Spleen (tissue), 11 donors: ENCODE data around the gene MST1. TPM values are rescaled to one million over a fixed set of nuclear protein-coding genes. Genes with fewer than 3 reads are reported as not detected.

Experiments used
- DNase-seq: peaks from one replicate; pipeline ENCODE4 v3.0.0-alpha.2; 2020
- H3K27ac ChIP-seq, 8 donors: fragments of 200-600 bp; sonication (generic) in 7 of 8; 1 replicate in 4 of 8; 2 replicates in 4 of 8; pipeline versions ENCODE4 v1.5.0 to v1.8.0; 2016 to 2021; ENCODE audit warnings: inconsistent platforms in 4 of 8, mild to moderate bottlenecking in 4 of 8, moderate library complexity in 1 of 8
- H3K27me3 ChIP-seq, 7 donors: fragments of 200-600 bp; sonication (generic) in 6 of 7; replicated peaks in 1 of 7; 1 replicate in 4 of 7; 2 replicates in 3 of 7; pipeline versions ENCODE4 v1.5.0 to v1.8.0; 2016 to 2021; ENCODE audit warnings: inconsistent platforms in 3 of 7, mild to moderate bottlenecking in 1 of 7
- H3K36me3 ChIP-seq, 6 donors: fragments of 200-600 bp; sonication (generic) in 5 of 6; 1 replicate in 4 of 6; 2 replicates in 2 of 6; pipeline versions ENCODE4 v1.5.0 to v1.8.0; 2016 to 2021; ENCODE audit warnings: inconsistent platforms in 2 of 6
- H3K4me1 ChIP-seq, 6 donors: fragments of 200-600 bp; sonication (generic) in 5 of 6; 1 replicate in 3 of 6; 2 replicates in 3 of 6; pipeline versions ENCODE4 v1.5.0 to v1.8.0; 2016 to 2021; ENCODE audit warnings: inconsistent platforms in 3 of 6
- H3K4me3 ChIP-seq, 8 donors: fragments of 200-600 bp; sonication (generic) in 7 of 8; 1 replicate in 4 of 8; 2 replicates in 4 of 8; pipeline versions ENCODE4 v1.5.0 to v1.8.0; 2016 to 2021; ENCODE audit warnings: inconsistent platforms in 4 of 8, mild to moderate bottlenecking in 4 of 8, moderate library complexity in 2 of 8
- H3K9me3 ChIP-seq, 8 donors: fragments of 200-600 bp; sonication (generic) in 7 of 8; 1 replicate in 4 of 8; 2 replicates in 4 of 8; pipeline versions ENCODE4 v1.5.0 to v1.8.0; 2016 to 2021; ENCODE audit warnings: inconsistent platforms in 4 of 8
- POLR2A ChIP-seq, 3 donors: fragments of 450-650 bp; IDR thresholded peaks; one replicate each; pipeline ENCODE4 v1.5.1; 2017; ENCODE audit warnings: antibody characterized with exemption in 3 of 3, mild to moderate bottlenecking in 1 of 3
- POLR2AphosphoS5 ChIP-seq, 3 donors: sonication (generic); formaldehyde crosslinking; IDR thresholded peaks; one replicate each; pipeline ENCODE4 v1.5.1; 2017; ENCODE audit warnings: antibody characterized with exemption in 3 of 3
- WGBS, 5 donors: extraction: QIAGEN DNeasy Blood & Tissue Kit in 3 of 5; methylation state at CpG; one replicate each; pipeline versions ENCODE4 v1.1.5 to v1.1.7; 2013 to 2018; 5-methylcytosine and 5-hydroxymethylcytosine counted together
- intact Hi-C: fragments of 100-400 bp; cut with DNase I; formaldehyde crosslinking; loops from one replicate; pipeline ENCODE4 v1.15.0; 2023; ENCODE audit warnings: low total_unique reads
- polyA plus RNA-seq, 3 donors: library from polyadenylated mRNA; stranded (reverse); fragments of 200-250 nt; gene quantifications; one replicate each; pipeline ENCODE4 v1.2.1, GENCODE V29; 2013
- total RNA-seq, 7 donors: library from RNA; depleted of rRNA in 3 of 7; stranded (reverse); fragments of >200 nt in 3 of 7; fragmentation: NEBNext Ultra II Directional in 4 of 7; extraction: Animal tissue kit (Norgen Biotek cat#: 25700) in 4 of 7; gene quantifications; one replicate each; pipeline versions ENCODE4 v1.1.0 to v1.2.1, GENCODE V29; 2016 to 2021
- TF ChIP-seq, protein P1 (sequence below), 11 experiments: fragments of 200-600 bp in 7 of 11; fragments of 450-650 bp in 4 of 11; sonication (generic) in 4 of 11; IDR thresholded peaks in 8 of 11; conservative IDR thresholded peaks in 3 of 11; 1 replicate in 7 of 11; 2 replicates in 4 of 11; pipeline versions ENCODE4 v1.4.0 to v1.8.0; 2016 to 2021; ENCODE audit warnings: antibody characterized with exemption in 11 of 11, inconsistent platforms in 4 of 11, mild to moderate bottlenecking in 1 of 11
- donor health status: healthy with polysubstance abuse.
- donor health status: DM: no; HTN: no; CAD: no; lungs with moderate emphysema.
- donor health status: DM: no; HTN: no; CAD: no.
- donor health status: Bipolar disorder and iron deficiency.
- donor health status: healthy.
- donor health status: DM: no; HTN: no; CAD: no.
- donor health status: DM: yes; HTN: yes; CAD: no.

The MST1 gene
- total and polyA plus RNA-seq, 10 donors, result 17.0 to 65.8 (median 23.6) TPM

GRCh38 chr3:49712631-49713317 lies 23.5 kb upstream of the MST1 start:
- H3K27ac ChIP-seq, result no peak overlapping the region
- no peak for DNase-seq

DNA sequence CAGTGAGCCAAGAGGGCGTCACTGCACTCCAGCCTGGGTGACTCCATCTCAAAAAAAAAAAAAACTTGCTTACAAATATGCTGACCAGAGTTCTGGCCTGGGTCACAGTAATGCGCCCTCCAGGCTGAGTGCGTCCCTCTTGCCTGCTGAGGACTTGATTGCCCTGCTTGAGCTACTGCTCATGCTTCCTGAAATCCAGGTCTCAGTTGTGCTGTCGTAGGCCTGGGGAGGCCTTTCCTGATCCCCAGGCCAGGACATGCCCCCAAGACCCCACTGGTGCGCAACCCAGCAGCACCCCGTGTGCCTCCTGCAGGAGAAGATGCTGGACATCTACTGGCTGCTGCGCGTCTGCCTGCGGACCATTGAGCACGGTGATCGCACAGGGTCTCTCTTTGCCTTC lies 22.9 kb upstream of the MST1 start:
- no peaks in the 10 kb centered on the region for H3K9me3 ChIP-seq
- DNase-seq, result no peak
- H3K36me3 ChIP-seq, result peaks cover 0 to 84% (median 20%) of the 10 kb centered on the region in 6 donors
- no peak overlapping the region for H3K4me3 ChIP-seq
- H3K27ac ChIP-seq, result no peak overlapping the region
- H3K4me1 ChIP-seq, result peaks cover 0 to 13% (median 0%) of the 10 kb centered on the region in 6 donors
- no peaks in the 10 kb centered on the region for H3K27me3 ChIP-seq
- intact Hi-C loops, result no loop called here
- TF ChIP-seq POLR2AphosphoS5 (IDR thresholded peaks at IDR 0.05) (peak in 1 of 3 donors; percentile 21), POLR2A (IDR thresholded peaks at IDR 0.05) (no peak)
- 88 to 96% (median 96%) methylated on average over 4 to 11 of the region's 11 CpGs for WGBS, 5 donors

More at GRCh38 chr3:49712631-49713317, 23.5 kb upstream of the MST1 start:
- H3K9me3 ChIP-seq, result no peaks in the 10 kb centered on the region
- H3K4me3 ChIP-seq, result no peak overlapping the region
- intact Hi-C loops, result no loop called here
- peaks cover 0 to 85% (median 20%) of the 10 kb centered on the region in 6 donors for H3K36me3 ChIP-seq
- peak in 1 of 3 donors; percentile 20 for TF ChIP-seq POLR2AphosphoS5 (IDR thresholded peaks at IDR 0.05)
- TF ChIP-seq, protein P1, sequence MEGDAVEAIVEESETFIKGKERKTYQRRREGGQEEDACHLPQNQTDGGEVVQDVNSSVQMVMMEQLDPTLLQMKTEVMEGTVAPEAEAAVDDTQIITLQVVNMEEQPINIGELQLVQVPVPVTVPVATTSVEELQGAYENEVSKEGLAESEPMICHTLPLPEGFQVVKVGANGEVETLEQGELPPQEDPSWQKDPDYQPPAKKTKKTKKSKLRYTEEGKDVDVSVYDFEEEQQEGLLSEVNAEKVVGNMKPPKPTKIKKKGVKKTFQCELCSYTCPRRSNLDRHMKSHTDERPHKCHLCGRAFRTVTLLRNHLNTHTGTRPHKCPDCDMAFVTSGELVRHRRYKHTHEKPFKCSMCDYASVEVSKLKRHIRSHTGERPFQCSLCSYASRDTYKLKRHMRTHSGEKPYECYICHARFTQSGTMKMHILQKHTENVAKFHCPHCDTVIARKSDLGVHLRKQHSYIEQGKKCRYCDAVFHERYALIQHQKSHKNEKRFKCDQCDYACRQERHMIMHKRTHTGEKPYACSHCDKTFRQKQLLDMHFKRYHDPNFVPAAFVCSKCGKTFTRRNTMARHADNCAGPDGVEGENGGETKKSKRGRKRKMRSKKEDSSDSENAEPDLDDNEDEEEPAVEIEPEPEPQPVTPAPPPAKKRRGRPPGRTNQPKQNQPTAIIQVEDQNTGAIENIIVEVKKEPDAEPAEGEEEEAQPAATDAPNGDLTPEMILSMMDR (IDR thresholded peaks at IDR 0.05 in 8 of 11, conservative IDR thresholded peaks at IDR 0.05 in 3 of 11), result no peak
- TF ChIP-seq POLR2A (IDR thresholded peaks at IDR 0.05), result no peak
- peaks cover 0 to 13% (median under 1%) of the 10 kb centered on the region in 6 donors for H3K4me1 ChIP-seq
- H3K27me3 ChIP-seq, result no peaks in the 10 kb centered on the region
- 43 to 57% (median 50%) methylated on average over 7 of the region's 7 CpGs for WGBS, 5 donors

DNA sequence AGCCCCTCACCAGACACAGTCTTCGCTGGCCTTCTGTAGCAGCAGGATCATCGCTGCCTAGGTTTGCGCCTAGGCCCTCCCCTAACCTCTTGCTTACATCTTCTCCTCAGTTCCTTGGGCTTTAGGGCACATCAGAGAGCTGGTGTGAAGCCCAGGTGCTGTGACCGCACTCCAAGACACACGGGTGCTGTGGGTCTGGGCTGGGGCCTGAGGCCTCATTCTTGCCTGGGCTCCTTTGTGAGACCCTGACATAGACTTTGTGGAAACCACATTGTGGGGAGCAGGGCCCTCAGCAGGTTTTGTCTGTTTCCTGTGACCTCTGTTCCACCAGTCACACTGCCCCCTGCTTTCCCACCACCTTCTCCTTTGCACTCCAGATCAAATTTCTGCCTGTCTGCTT lies 22.2 kb upstream of the MST1 start:
- intact Hi-C loops, result no loop called here
- H3K9me3 ChIP-seq, result no peaks in the 10 kb centered on the region
- WGBS, 5 donors, result 51 to 72% (median 62%) methylated on average over 5 of the region's 5 CpGs
- H3K27ac ChIP-seq, result no peak overlapping the region
- DNase-seq, result peak; percentile 42
- H3K4me3 ChIP-seq, result no peak overlapping the region
- peaks cover 0 to 84% (median 20%) of the 10 kb centered on the region in 6 donors for H3K36me3 ChIP-seq
- TF ChIP-seq POLR2A (IDR thresholded peaks at IDR 0.05) (no peak), POLR2AphosphoS5 (IDR thresholded peaks at IDR 0.05) (no peak)
- H3K4me1 ChIP-seq, result peaks cover 0 to 18% (median 3%) of the 10 kb centered on the region in 6 donors
- no peaks in the 10 kb centered on the region for H3K27me3 ChIP-seq

DNA sequence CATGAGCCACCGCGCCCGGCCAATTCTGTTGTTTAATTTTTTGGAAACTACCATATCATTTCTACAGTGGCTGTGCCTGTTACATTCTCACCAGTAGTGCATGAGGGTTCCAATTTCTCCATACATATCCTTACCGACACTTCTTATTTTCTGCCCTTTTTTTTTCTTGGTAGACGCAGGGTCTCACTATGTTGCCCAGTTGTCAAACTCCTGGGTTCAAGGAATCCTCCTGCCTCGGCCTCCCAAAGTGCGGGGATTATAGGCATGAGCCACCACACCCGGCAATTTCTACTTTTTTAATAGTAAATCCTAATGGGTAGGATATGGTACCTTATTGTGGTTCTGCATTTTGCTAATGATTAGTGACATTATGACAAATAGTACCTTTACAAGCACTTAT lies 20.6 kb upstream of the MST1 start:
- H3K4me1 ChIP-seq, result peaks cover 0 to 28% (median 5%) of the 10 kb centered on the region in 6 donors
- peak; percentile 10 for DNase-seq
- intact Hi-C loops, result no loop called here
- no peaks in the 10 kb centered on the region for H3K27me3 ChIP-seq
- peaks cover 0 to 84% (median 25%) of the 10 kb centered on the region in 6 donors for H3K36me3 ChIP-seq
- H3K9me3 ChIP-seq, result no peaks in the 10 kb centered on the region
- 93 to 98% (median 97%) methylated on average over 8 of the region's 8 CpGs for WGBS, 5 donors
- H3K27ac ChIP-seq, result no peak overlapping the region
- no peak overlapping the region for H3K4me3 ChIP-seq
- TF ChIP-seq POLR2AphosphoS5 (IDR thresholded peaks at IDR 0.05) (no peak), POLR2A (IDR thresholded peaks at IDR 0.05) (no peak)
- TF ChIP-seq, protein P1 (IDR thresholded peaks at IDR 0.05 in 8 of 11, conservative IDR thresholded peaks at IDR 0.05 in 3 of 11), result no peak

GRCh38 chr3:49707113-49707480 lies 17.8 kb upstream of the MST1 start:
- Histone ChIP-seq H3K9me3 (no peaks in the 10 kb centered on the region), H3K36me3 (peaks cover 0 to 84% (median 39%) of the 10 kb centered on the region in 6 donors), H3K27ac (peak overlapping the region in 1 of 8 donors; percentile 40), H3K27me3 (no peaks in the 10 kb centered on the region), H3K4me1 (peaks cover 0 to 38% (median 9%) of the 10 kb centered on the region in 6 donors), H3K4me3 (no peak overlapping the region)
- 82 to 94% (median 88%) methylated on average over 4 of the region's 4 CpGs for WGBS, 5 donors
- no peak for DNase-seq
- TF ChIP-seq, protein P1 (IDR thresholded peaks at IDR 0.05 in 8 of 11, conservative IDR thresholded peaks at IDR 0.05 in 3 of 11), result no peak
- no peak for TF ChIP-seq POLR2A (IDR thresholded peaks at IDR 0.05)
- TF ChIP-seq POLR2AphosphoS5 (IDR thresholded peaks at IDR 0.05), result no peak
- intact Hi-C loops, result no loop called here
